Activated CD8-positive, alpha-beta T cell treated with anti-CD3 and anti-CD28 coated beads for 36 hours (primary cell): ENCODE results near the gene ATXN1L. TPM values are rescaled to one million over a fixed set of nuclear protein-coding genes. Genes with fewer than 3 reads are reported as not detected.

ENCODE experiments used
- ATAC-seq: fragments of 200-7000 bp; cut with Tn5 transposase; one replicate; pipeline ENCODE4 v1.10.0; 2021; ENCODE audit warnings: mild to moderate bottlenecking, moderate library complexity
- CTCF ChIA-PET: fragments of 350-600 bp; sonication (Branson Sonifier 250); formaldehyde crosslinking; loops from one replicate; lab custom pipeline; 2021; ENCODE audit warnings: antibody characterized with exemption; lab: Charles Lee
- POLR2A ChIA-PET: fragments of 350-600 bp; sonication (Branson Sonifier 250); formaldehyde crosslinking; loops from one replicate; lab custom pipeline; 2021; ENCODE audit warnings: antibody characterized with exemption; lab: Charles Lee
- DNase-seq: peaks from one replicate; pipeline ENCODE4 v3.0.0-alpha.2; 2020
- H3K27ac Mint-ChIP-seq: one replicate; pipeline ENCODE4 v1.8.0; 2021; ENCODE audit warnings: mild to moderate bottlenecking, mixed read lengths
- H3K27me3 Mint-ChIP-seq: one replicate; pipeline ENCODE4 v1.8.0; 2021; ENCODE audit warnings: mixed read lengths
- H3K36me3 Mint-ChIP-seq: one replicate; pipeline ENCODE4 v1.8.0; 2021; ENCODE audit warnings: low read depth, mixed read lengths
- H3K4me1 Mint-ChIP-seq: one replicate; pipeline ENCODE4 v1.8.0; 2021; ENCODE audit warnings: low read depth, mixed read lengths
- H3K4me3 Mint-ChIP-seq: one replicate; pipeline ENCODE4 v1.8.0; 2021; ENCODE audit warnings: mild to moderate bottlenecking, moderate library complexity, mixed read lengths
- H3K9me3 Mint-ChIP-seq: one replicate; pipeline ENCODE4 v1.8.0; 2021; ENCODE audit warnings: mixed read lengths
- intact Hi-C: fragments of 100-400 bp; cut with micrococcal nuclease; formaldehyde crosslinking; loops from one replicate; pipeline ENCODE4 v1.10.0; 2022
- total RNA-seq, 2 experiments: library from RNA; stranded (reverse); gene quantifications; one replicate each; pipeline ENCODE4 v1.2.3, GENCODE V29; 2021
- TF ChIP-seq, protein P1 (sequence below): fragments of 200-600 bp; IDR thresholded peaks from one replicate; pipeline ENCODE4 v1.8.0; 2022; ENCODE audit warnings: antibody characterized with exemption, mild to moderate bottlenecking

The ATXN1L gene
- total RNA-seq, 2 experiments from 2014 or later = 13.6 to 14.9 TPM

DNA sequence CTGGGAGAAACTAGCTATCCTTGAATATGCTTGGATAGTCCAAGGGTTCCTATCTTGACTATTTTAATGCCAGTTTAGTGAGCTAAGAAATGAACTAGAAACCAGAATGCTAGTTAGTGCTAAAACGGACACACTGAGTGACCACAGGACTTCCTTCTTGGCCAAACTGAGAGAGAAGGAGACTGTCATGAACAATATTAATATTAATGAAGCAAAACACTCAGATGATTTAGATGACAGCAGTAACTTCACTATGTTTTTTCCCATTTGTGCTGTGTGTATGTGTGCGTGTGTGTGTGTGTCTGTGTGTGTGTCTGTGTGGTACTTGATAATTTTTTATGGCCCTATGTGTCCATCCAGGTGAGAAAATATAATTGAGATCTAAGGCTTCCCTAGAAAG lies 2.2 kb upstream of the ATXN1L start:
- H3K27ac Mint-ChIP-seq = no peak overlapping the region
- TF ChIP-seq, protein P1, sequence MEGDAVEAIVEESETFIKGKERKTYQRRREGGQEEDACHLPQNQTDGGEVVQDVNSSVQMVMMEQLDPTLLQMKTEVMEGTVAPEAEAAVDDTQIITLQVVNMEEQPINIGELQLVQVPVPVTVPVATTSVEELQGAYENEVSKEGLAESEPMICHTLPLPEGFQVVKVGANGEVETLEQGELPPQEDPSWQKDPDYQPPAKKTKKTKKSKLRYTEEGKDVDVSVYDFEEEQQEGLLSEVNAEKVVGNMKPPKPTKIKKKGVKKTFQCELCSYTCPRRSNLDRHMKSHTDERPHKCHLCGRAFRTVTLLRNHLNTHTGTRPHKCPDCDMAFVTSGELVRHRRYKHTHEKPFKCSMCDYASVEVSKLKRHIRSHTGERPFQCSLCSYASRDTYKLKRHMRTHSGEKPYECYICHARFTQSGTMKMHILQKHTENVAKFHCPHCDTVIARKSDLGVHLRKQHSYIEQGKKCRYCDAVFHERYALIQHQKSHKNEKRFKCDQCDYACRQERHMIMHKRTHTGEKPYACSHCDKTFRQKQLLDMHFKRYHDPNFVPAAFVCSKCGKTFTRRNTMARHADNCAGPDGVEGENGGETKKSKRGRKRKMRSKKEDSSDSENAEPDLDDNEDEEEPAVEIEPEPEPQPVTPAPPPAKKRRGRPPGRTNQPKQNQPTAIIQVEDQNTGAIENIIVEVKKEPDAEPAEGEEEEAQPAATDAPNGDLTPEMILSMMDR = no peak
- H3K36me3 Mint-ChIP-seq = peaks cover 7% of the 10 kb centered on the region
- H3K4me1 Mint-ChIP-seq = peaks cover 35% of the 10 kb centered on the region
- no peaks in the 10 kb centered on the region for H3K9me3 Mint-ChIP-seq
- intact Hi-C loops = no loop called here
- POLR2A ChIA-PET = interaction anchor here (0.6 to 1.9 kb wide), 4 partner anchors 11 to 53 kb away, joined by 3 to 7 read pairs (median 3); partner anchors contain the start of gene AP1G1
- DNase-seq = no peak
- CTCF ChIA-PET = interaction anchor here (1.6 kb wide), 2 partner anchors 38 to 39 kb away, joined by 4 to 7 read pairs; no protein-coding TSS in a partner anchor
- H3K27me3 Mint-ChIP-seq = no peaks in the 10 kb centered on the region
- no peak for ATAC-seq
- no peak overlapping the region for H3K4me3 Mint-ChIP-seq

DNA sequence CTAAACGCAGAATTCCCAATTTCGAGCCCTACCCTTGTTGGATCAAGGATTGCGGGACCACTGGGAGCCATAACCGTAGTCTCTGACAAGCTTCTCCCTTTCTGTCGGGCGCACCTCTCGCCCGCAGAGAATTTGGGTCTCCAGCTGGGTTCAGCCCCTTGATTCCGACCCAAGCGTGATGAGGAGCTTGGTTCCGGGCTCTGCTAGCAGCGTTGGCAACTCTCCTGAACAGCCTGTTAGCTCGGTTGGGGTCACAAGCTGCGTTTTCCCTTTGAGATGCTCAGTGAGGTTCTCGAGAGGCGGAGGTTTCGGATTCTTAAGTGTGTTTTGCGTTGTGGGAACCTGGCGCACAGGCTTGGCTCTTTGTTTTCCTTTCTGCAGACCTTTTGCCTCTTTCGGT lies 655 bp downstream of the ATXN1L start:
- peak; percentile 36 for DNase-seq

DNA sequence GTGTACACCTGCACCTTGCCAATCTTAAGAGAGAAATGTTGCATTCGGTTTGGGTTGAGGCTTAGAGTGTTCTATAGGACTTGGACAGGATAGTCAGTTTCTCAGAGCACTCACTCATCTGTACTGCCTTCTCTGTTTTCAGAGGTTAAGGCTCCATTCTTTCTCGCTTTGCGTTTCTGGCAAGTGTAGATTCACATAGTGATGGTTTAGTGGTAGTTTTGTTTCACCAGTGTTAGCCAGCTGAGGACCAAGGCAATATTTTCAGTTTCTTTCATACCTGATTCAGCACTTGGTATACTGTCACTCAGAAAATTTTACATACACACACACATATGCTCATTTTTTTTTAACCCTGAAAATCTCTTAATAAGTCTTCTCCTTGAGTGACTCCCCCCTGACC lies 1.3 kb downstream of the ATXN1L start:
- TF ChIP-seq, protein P1 = no peak
- DNase-seq (no peak), ATAC-seq (no peak)
- Mint-ChIP-seq H3K4me3 (peak overlapping the region; percentile 89), H3K27me3 (no peaks in the 10 kb centered on the region), H3K4me1 (peaks cover 37% of the 10 kb centered on the region), H3K9me3 (no peaks in the 10 kb centered on the region), H3K36me3 (peaks cover 19% of the 10 kb centered on the region), H3K27ac (peak overlapping the region; percentile 93)
- ChIA-PET CTCF (interaction anchor here (1.1 to 3.4 kb wide), 3 partner anchors 35 to 112 kb away, joined by 3 to 25 read pairs (median 3); no protein-coding TSS in a partner anchor), POLR2A (interaction anchor here (0.8 to 3.2 kb wide), 6 partner anchors 16 to 39 kb away, joined by 3 to 18 read pairs (median 3); partner anchors contain the start of gene AP1G1)
- intact Hi-C loops = loop anchor here (5.0 kb wide), 1 partner anchor 35 kb away; the partner anchor contains the start of gene ZNF821

More for the DNA sequence above, 655 bp downstream of the ATXN1L start:
- TF ChIP-seq, protein P1 = no peak
- Mint-ChIP-seq H3K27me3 (no peaks in the 10 kb centered on the region), H3K9me3 (no peaks in the 10 kb centered on the region), H3K36me3 (peaks cover 19% of the 10 kb centered on the region), H3K4me3 (peak overlapping the region; percentile 89), H3K4me1 (peaks cover 36% of the 10 kb centered on the region), H3K27ac (peak overlapping the region; percentile 93)
- POLR2A ChIA-PET = interaction anchor here (0.6 to 3.2 kb wide), 7 partner anchors 10 to 89 kb away, joined by 3 to 18 read pairs (median 4); partner anchors contain the start of genes AP1G1 and ZNF821
- no peak for ATAC-seq
- CTCF ChIA-PET = interaction anchor here (0.7 to 3.4 kb wide), 6 partner anchors 11 to 115 kb away, joined by 3 to 25 read pairs (median 3); no protein-coding TSS in a partner anchor
- intact Hi-C loops = loop anchor here (5.0 kb wide), 1 partner anchor 36 kb away; the partner anchor contains the start of gene ZNF821

DNA sequence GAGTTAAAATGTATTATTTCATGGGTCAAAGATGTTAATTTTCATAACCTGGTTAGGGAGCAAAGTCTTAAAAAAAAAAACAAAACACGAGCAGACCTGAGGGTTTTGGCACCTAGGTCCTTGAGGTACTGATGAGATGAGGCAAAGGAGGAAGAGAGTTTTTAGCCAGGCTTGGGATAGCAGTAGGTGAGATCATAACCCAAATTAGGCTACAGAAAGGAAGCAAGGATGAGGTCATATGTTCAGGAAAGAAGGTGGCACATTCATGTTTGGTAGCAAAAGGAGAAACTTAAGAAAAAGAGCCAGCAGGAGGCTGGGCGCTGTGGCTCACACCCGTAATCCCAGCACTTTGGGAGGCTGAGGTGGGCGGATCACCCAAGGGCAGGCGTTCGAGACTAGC lies 2.8 kb downstream of the ATXN1L start:
- POLR2A ChIA-PET = interaction anchor here (2.6 kb wide), 1 partner anchor 34 kb away, joined by 7 read pairs; no protein-coding TSS in a partner anchor
- no peak overlapping the region for H3K4me3 Mint-ChIP-seq
- CTCF ChIA-PET = interaction anchor here (1.3 kb wide), 1 partner anchor 34 kb away, joined by 8 read pairs; no protein-coding TSS in a partner anchor
- ATAC-seq (no peak), DNase-seq (no peak)
- intact Hi-C loops = loop anchor here (5.0 kb wide), 1 partner anchor 34 kb away; the partner anchor contains the start of gene ZNF821
- no peak overlapping the region for H3K27ac Mint-ChIP-seq
- H3K9me3 Mint-ChIP-seq = no peaks in the 10 kb centered on the region
- no peaks in the 10 kb centered on the region for H3K27me3 Mint-ChIP-seq
- H3K4me1 Mint-ChIP-seq = peaks cover 39% of the 10 kb centered on the region
- TF ChIP-seq, protein P1 = no peak
- peaks cover 19% of the 10 kb centered on the region for H3K36me3 Mint-ChIP-seq

DNA sequence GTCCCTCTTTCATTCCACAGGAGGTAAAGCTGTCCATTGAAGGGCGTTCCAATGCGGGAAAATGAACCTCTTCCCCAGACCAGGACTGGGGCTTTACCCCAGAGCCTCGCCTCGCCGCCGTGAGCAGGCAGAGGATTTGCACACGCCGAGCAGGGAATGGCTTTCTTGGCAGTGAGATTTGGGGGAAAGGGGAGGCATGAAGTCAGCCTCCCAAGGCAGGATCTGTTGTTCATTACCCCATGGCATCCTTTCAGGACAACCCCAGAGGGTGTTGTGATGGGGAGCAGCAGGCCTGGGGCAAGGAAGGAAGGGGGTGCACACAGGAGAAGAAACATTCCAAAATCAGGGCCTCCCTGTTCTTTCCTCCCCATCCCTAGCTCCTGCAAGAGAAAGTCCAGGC lies 6.0 kb downstream of the ATXN1L start:
- Mint-ChIP-seq H3K36me3 (peaks cover 24% of the 10 kb centered on the region), H3K4me1 (peaks cover 63% of the 10 kb centered on the region)

More for the DNA sequence above, 6.0 kb downstream of the ATXN1L start:
- ATAC-seq (no peak), DNase-seq (no peak)
- POLR2A ChIA-PET = interaction anchor here (0.6 to 2.2 kb wide), 3 partner anchors 12 to 44 kb away, joined by 3 to 8 read pairs (median 4); partner anchors contain the start of gene IST1
- TF ChIP-seq, protein P1 = no peak
- no peaks in the 10 kb centered on the region for H3K9me3 Mint-ChIP-seq
- H3K4me3 Mint-ChIP-seq = no peak overlapping the region
- no peaks in the 10 kb centered on the region for H3K27me3 Mint-ChIP-seq
- CTCF ChIA-PET = interaction anchor here (1.1 to 3.2 kb wide), 2 partner anchors 31 to 352 kb away, joined by 3 to 11 read pairs; no protein-coding TSS in a partner anchor
- intact Hi-C loops = no loop called here
- H3K27ac Mint-ChIP-seq = no peak overlapping the region
